SW480 (cell line): ENCODE results near the gene DDX31.

Source experiments
- DNase-seq: peaks from one replicate; pipeline ENCODE4 v3.0.0-alpha.2; 2016; ENCODE audit warnings: low spot score

The DDX31 gene

GRCh38 chr9:132546148-132547051 lies 123.4 kb downstream of the DDX31 start:
- DNase-seq, result no peak

GRCh38 chr9:132545578-132545977 lies 124.2 kb downstream of the DDX31 start:
- DNase-seq, result no peak

GRCh38 chr9:132543960-132544359 lies 125.8 kb downstream of the DDX31 start:
- no peak for DNase-seq

GRCh38 chr9:132543251-132543650 lies 126.5 kb downstream of the DDX31 start:
- no peak for DNase-seq
